IMR-90 (cell line): ENCODE data around the gene NFILZ. TPM values are rescaled to one million over a fixed set of nuclear protein-coding genes. Genes with fewer than 3 reads are reported as not detected.

Experiments used
- ATAC-seq: fragments of 200-7000 bp; cut with Tn5 transposase; 2 replicates; pipeline ENCODE4 v1.9.1; 2020; ENCODE audit warnings: low read depth, mild to moderate bottlenecking, moderate library complexity
- BruUV-seq: library from RNA; stranded (reverse); fragments of 400-500 nt; replicated peaks from 2 replicates; lab custom pipeline; 2021; lab: Mats Ljungman, UMichigan
- CTCF ChIA-PET: fragments of 300-600 bp; formaldehyde crosslinking; extraction: SDS; loops from one replicate; lab custom pipeline; 2021; ENCODE audit warnings: antibody characterized with exemption; lab: Yijun Ruan, JAX
- POLR2A ChIA-PET: fragments of 300-600 bp; sonication (Branson Sonifier 250); formaldehyde crosslinking; loops from one replicate; lab custom pipeline; 2022; ENCODE audit warnings: antibody characterized with exemption; ENCODE audit not compliant: unreplicated experiment; lab: Charles Lee
- DNase-seq: peaks from one replicate; pipeline ENCODE4 v3.0.0; 2013
- H2AFZ ChIP-seq: replicated peaks from 2 replicates; pipeline ENCODE3; 2013; ENCODE audit warnings: low read length, mild to moderate bottlenecking; ENCODE audit not compliant: poor library complexity
- H2AK5ac ChIP-seq: 2 replicates; pipeline ENCODE4 v1.6.1; 2013; ENCODE audit warnings: low read depth, low read length, inconsistent platforms
- H2AK9ac ChIP-seq: replicated peaks from 2 replicates; pipeline ENCODE3; 2013; ENCODE audit warnings: mild to moderate bottlenecking, low read depth, low read length, moderate library complexity; ENCODE audit not compliant: poor library complexity
- H2BK120ac ChIP-seq: 2 replicates; pipeline ENCODE4 v1.6.1; 2013; ENCODE audit warnings: low read depth, low read length, inconsistent platforms
- H2BK15ac ChIP-seq: 3 replicates; pipeline ENCODE4 v1.6.1; 2013; ENCODE audit warnings: low read depth, low read length, inconsistent platforms
- H2BK20ac ChIP-seq: 2 replicates; pipeline ENCODE4 v1.6.1; 2013; ENCODE audit warnings: low read depth, mild to moderate bottlenecking, inconsistent platforms, low read length, moderate library complexity
- H2BK5ac ChIP-seq: 2 replicates; pipeline ENCODE4 v1.6.1; 2013; ENCODE audit warnings: mild to moderate bottlenecking, low read depth, low read length, inconsistent platforms; ENCODE audit not compliant: poor library complexity, severe bottlenecking
- H3K14ac ChIP-seq: replicated peaks from 2 replicates; pipeline ENCODE4 v1.6.1; 2013; ENCODE audit warnings: low read depth, low read length, inconsistent platforms
- H3K18ac ChIP-seq: 2 replicates; pipeline ENCODE4 v1.6.1; 2013; ENCODE audit warnings: low read depth, low read length, control low read depth
- H3K23ac ChIP-seq: 2 replicates; pipeline ENCODE4 v1.6.1; 2013; ENCODE audit warnings: low read depth, low read length, inconsistent platforms
- H3K27ac ChIP-seq: 2 replicates; pipeline ENCODE4 v1.5.1; 2013; ENCODE audit warnings: mild to moderate bottlenecking, control low read depth, low read length; ENCODE audit not compliant: insufficient read depth
- H3K27me3 ChIP-seq: 2 replicates; pipeline ENCODE4 v1.6.1; 2013; ENCODE audit warnings: low read length; ENCODE audit not compliant: control insufficient read depth, insufficient read depth
- H3K36me3 ChIP-seq: 2 replicates; pipeline ENCODE4 v1.6.1; 2013; ENCODE audit warnings: low read length, mixed read lengths; ENCODE audit not compliant: control insufficient read depth, insufficient read depth
- H3K4ac ChIP-seq: 2 replicates; pipeline ENCODE4 v1.6.1; 2013; ENCODE audit warnings: low read depth, low read length, inconsistent platforms
- H3K4me1 ChIP-seq: 2 replicates; pipeline ENCODE4 v1.6.1; 2013; ENCODE audit warnings: low read length, mixed read lengths; ENCODE audit not compliant: control insufficient read depth, insufficient read depth
- H3K4me2 ChIP-seq: 2 replicates; pipeline ENCODE4 v1.6.1; 2013; ENCODE audit warnings: low read depth, mild to moderate bottlenecking, control low read depth, low read length, moderate library complexity
- H3K4me3 ChIP-seq: 2 replicates; pipeline ENCODE4 v1.5.1; 2013; ENCODE audit warnings: low read depth, mild to moderate bottlenecking, control low read depth, low read length, moderate library complexity; ENCODE audit not compliant: insufficient read depth
- H3K56ac ChIP-seq: 2 replicates; pipeline ENCODE4 v1.6.1; 2013; ENCODE audit warnings: low read length, inconsistent platforms; ENCODE audit not compliant: insufficient read depth; ENCODE audit errors: extremely low read depth
- H3K79me1 ChIP-seq, 2 experiments: 2 replicates each; pipeline ENCODE4 v1.6.1; 2013; ENCODE audit warnings: low read length in 2 of 2, inconsistent platforms in 1 of 2, low read depth in 1 of 2
- H3K9ac ChIP-seq: 2 replicates; pipeline ENCODE4 v1.6.1; 2013; ENCODE audit warnings: low read depth, low read length, control low read depth
- H3K9me1 ChIP-seq: 2 replicates; pipeline ENCODE4 v1.6.1; 2013; ENCODE audit warnings: low read length, inconsistent platforms; ENCODE audit not compliant: insufficient read depth
- H3K9me3 ChIP-seq: 2 replicates; pipeline ENCODE4 v1.6.1; 2013; ENCODE audit warnings: low read length; ENCODE audit not compliant: control insufficient read depth, insufficient read depth
- H4K20me1 ChIP-seq: 2 replicates; pipeline ENCODE4 v1.6.1; 2013; ENCODE audit warnings: low read length, inconsistent platforms; ENCODE audit not compliant: insufficient read depth
- H4K5ac ChIP-seq: 2 replicates; pipeline ENCODE4 v1.6.1; 2013; ENCODE audit warnings: mild to moderate bottlenecking, low read depth, low read length, control low read depth
- H4K8ac ChIP-seq, 2 experiments: 2 replicates each; pipeline ENCODE4 v1.6.1; 2013; ENCODE audit warnings: low read depth in 2 of 2, low read length in 2 of 2, control low read depth in 1 of 2, inconsistent platforms in 1 of 2
- H4K91ac ChIP-seq: 2 replicates; pipeline ENCODE4 v1.6.1; 2013; ENCODE audit warnings: low read depth, low read length, inconsistent platforms; ENCODE audit not compliant: insufficient read depth
- CEBPB ChIP-seq: IDR thresholded peaks from 2 replicates; pipeline ENCODE4 v1.6.1; 2012; ENCODE audit warnings: low read depth, low read length, improper control_type of control experiment
- MAFK ChIP-seq: IDR thresholded peaks from 2 replicates; pipeline ENCODE4 v1.6.1; 2012; ENCODE audit warnings: low read depth, low read length, improper control_type of control experiment
- NFE2L2 ChIP-seq: fragments of 150-350 bp; IDR thresholded peaks from 2 replicates; pipeline ENCODE4 v1.6.1; 2016; ENCODE audit warnings: low read depth, mild to moderate bottlenecking, low read length
- RCOR1 ChIP-seq: IDR thresholded peaks from 2 replicates; pipeline ENCODE4 v1.6.1; 2012; ENCODE audit warnings: mild to moderate bottlenecking, low read length, improper control_type of control experiment; ENCODE audit not compliant: insufficient replicate concordance
- WGBS, 2 experiments: methylation state at CpG; one replicate each; pipeline versions ENCODE4 v1.1.5 to v1.1.7; 2013; ENCODE audit warnings: missing lambda C conversion rate in 2 of 2; ENCODE audit not compliant: insufficient read length in 1 of 2; ENCODE audit errors: extremely low coverage in 2 of 2; 5-methylcytosine and 5-hydroxymethylcytosine counted together
- dilution Hi-C: fragments of 300-500 bp; cut with HindIII; formaldehyde crosslinking; loops from one replicate; pipeline ENCODE4 v1.14.3; 2018; ENCODE audit warnings: low sequenced_read_pairs; ENCODE audit not compliant: unreplicated experiment
- in situ Hi-C: fragments of 300-500 bp; cut with MboI; formaldehyde crosslinking; loops from 3 replicates; pipeline ENCODE4 v1.14.3; 2019; ENCODE audit warnings: low sequenced_read_pairs, inconsistent platforms, mixed read lengths
- intact Hi-C: fragments of 100-400 bp; cut with micrococcal nuclease; formaldehyde crosslinking; loops from 2 replicates; pipeline ENCODE4 v1.10.0; 2022
- polyA plus RNA-seq, 3 experiments: library from polyadenylated mRNA; depleted of rRNA; stranded (reverse); fragments of >200 nt; gene quantifications; 2 replicates each; pipeline ENCODE4 v1.2.3, GENCODE V29; 2012; ENCODE audit warnings: low replicate concordance in 1 of 3
- total RNA-seq: library from RNA; depleted of rRNA; stranded (reverse); fragments of >200 nt; gene quantifications from 2 replicates; pipeline ENCODE4 v1.2.3, GENCODE V29; 2012

Gene NFILZ
- total and polyA plus RNA-seq, 2 of the 4 experiments (the other 2 are of a cell fraction), result not detected

GRCh38 chr19:8643860-8644653 is 13.6 kb downstream of the NFILZ start:
- Histone ChIP-seq H3K4me2 (no peak overlapping the region), H4K20me1 (no peaks in the 10 kb centered on the region), H2AK5ac (no peak overlapping the region), H2AFZ (no peak overlapping the region), H2BK20ac (no peak overlapping the region), H3K9me3 (0 out of 2 replicates have a peak, but pooled peaks cover 2% of the 10 kb centered on the region), H3K14ac (no peak overlapping the region), H4K91ac (no peak overlapping the region), H3K4me1 (no peaks in the 10 kb centered on the region), H3K23ac (no peak overlapping the region), H3K36me3 (no peaks in the 10 kb centered on the region), H2BK120ac (no peak overlapping the region), H3K79me1 (no peaks in the 10 kb centered on the region), H2BK5ac (no peak overlapping the region), H3K56ac (no peak overlapping the region), H3K27ac (no peak overlapping the region), H2AK9ac (no peak overlapping the region), H4K8ac (no peak overlapping the region), H3K9ac (no peak overlapping the region), H2BK15ac (no peak overlapping the region), H3K9me1 (no peaks in the 10 kb centered on the region), H4K5ac (no peak overlapping the region), H3K4me3 (no peak overlapping the region), H3K27me3 (peaks cover 10% of the 10 kb centered on the region), H3K4ac (no peak overlapping the region), H3K18ac (no peak overlapping the region)
- no peak for ATAC-seq
- dilution Hi-C loops, result no loop called here
- intact Hi-C loops, result loop anchor here (2.0 kb wide), 1 partner anchor 63 kb away; no protein-coding TSS in a partner anchor
- CTCF ChIA-PET, result no interaction called here
- in situ Hi-C loops, result no loop called here
- WGBS, 2 experiments, result 60% methylated on average over 1 of the region's 7 CpGs; no CpG with 5 or more reads in 1 of the 2 experiments
- no peak for DNase-seq
- BruUV-seq, result no TSS peak
- TF ChIP-seq CEBPB, result no peak
- no peak for TF ChIP-seq MAFK
- no peak for TF ChIP-seq RCOR1
- TF ChIP-seq NFE2L2, result no peak
- POLR2A ChIA-PET, result no interaction called here
